HepG2 (cell line): ENCODE results near the gene BCO1. TPM values are rescaled to one million over a fixed set of nuclear protein-coding genes. Genes with fewer than 3 reads are reported as not detected.

Experiments used
- DMAP1 ChIP-seq: IDR thresholded peaks from 2 replicates; pipeline ENCODE4 v1.6.1; 2016
- FOSL1 ChIP-seq: sonication (generic); formaldehyde crosslinking; IDR thresholded peaks from 2 replicates; pipeline ENCODE4 v1.9.0; 2021; ENCODE audit warnings: missing genetic modification reagents, borderline replicate concordance
- HNF4G ChIP-seq, 2 experiments: sonication (generic) in 1 of 2; formaldehyde crosslinking in 1 of 2; IDR thresholded peaks; 2 replicates each; pipeline versions ENCODE4 v1.4.0 to v1.6.1; 2011 to 2020; ENCODE audit warnings: borderline replicate concordance in 2 of 2, low read depth in 2 of 2, mild to moderate bottlenecking in 2 of 2, low read length in 1 of 2, missing genetic modification reagents in 1 of 2, moderate library complexity in 1 of 2
- LCORL ChIP-seq, 2 experiments: fragments of 450-650 bp in 1 of 2; sonication (generic) in 1 of 2; formaldehyde crosslinking in 1 of 2; IDR thresholded peaks; 2 replicates each; pipeline versions ENCODE4 v1.5.0 to v1.6.1; 2017 to 2020; ENCODE audit warnings: antibody characterized with exemption in 1 of 2, missing genetic modification reagents in 1 of 2
- POLR2AphosphoS2 ChIP-seq: IDR thresholded peaks from 2 replicates; pipeline ENCODE4 v1.6.1; 2011; ENCODE audit warnings: low read depth, low read length, improper control_type of control experiment
- REL ChIP-seq: sonication (generic); formaldehyde crosslinking; conservative IDR thresholded peaks from 2 replicates; pipeline ENCODE4 v1.8.0; 2022; ENCODE audit warnings: mild to moderate bottlenecking, missing genetic modification reagents, moderate library complexity
- THAP11 ChIP-seq: IDR thresholded peaks from 2 replicates; pipeline ENCODE4 v1.6.1; 2016; ENCODE audit warnings: missing biosample characterization, missing genetic modification reagents
- ZFP1 ChIP-seq: IDR thresholded peaks from 2 replicates; pipeline ENCODE4 v1.6.1; 2016
- ZNF746 ChIP-seq: sonication (generic); formaldehyde crosslinking; IDR thresholded peaks from 2 replicates; pipeline ENCODE4 v1.8.0; 2022; ENCODE audit warnings: mild to moderate bottlenecking, missing genetic modification reagents
- polyA plus RNA-seq, 8 experiments: library from polyadenylated mRNA; depleted of rRNA in 3 of 8; stranded (reverse) in 7 of 8; unstranded in 1 of 8; fragments of >200 nt; fragmentation: Illumina TruSeq in 4 of 8; extraction: Trizol in 4 of 8; gene quantifications; 2 replicates each; pipeline versions ENCODE4 v1.2.1 to v1.2.3, GENCODE V29; 2011 to 2016; ENCODE audit warnings: low read depth in 4 of 8, missing spikeins in 1 of 8, mixed read lengths in 1 of 8; ENCODE audit not compliant: insufficient read depth in 1 of 8
- total RNA-seq, 5 experiments: library from RNA; depleted of rRNA; stranded (reverse); fragments of >200 nt; fragmentation: Illumina TruSeq; extraction: Trizol; gene quantifications; 2 replicates each; pipeline ENCODE4 v1.2.3, GENCODE V29; 2016; ENCODE audit warnings: low read depth in 1 of 5
- TF ChIP-seq, protein P1 (sequence below), 2 experiments: sonication (generic) in 1 of 2; formaldehyde crosslinking in 1 of 2; IDR thresholded peaks; 2 replicates each; pipeline versions ENCODE4 v1.4.0 to v1.6.1; 2016 to 2020; ENCODE audit warnings: borderline replicate concordance in 1 of 2, low read depth in 1 of 2, mild to moderate bottlenecking in 1 of 2, missing genetic modification reagents in 1 of 2
- TF ChIP-seq, protein P2 (sequence below): sonication (generic); formaldehyde crosslinking; IDR thresholded peaks from 2 replicates; pipeline ENCODE4 v1.8.0; 2022; ENCODE audit warnings: missing genetic modification reagents, mild to moderate bottlenecking, inconsistent platforms, borderline replicate concordance

BCO1 gene
- total and polyA plus RNA-seq, 2 of the 13 experiments (the other 11 are each of a cell fraction or from before 2014, with no cell fraction given): 0.11 TPM; not detected in 1

DNA sequence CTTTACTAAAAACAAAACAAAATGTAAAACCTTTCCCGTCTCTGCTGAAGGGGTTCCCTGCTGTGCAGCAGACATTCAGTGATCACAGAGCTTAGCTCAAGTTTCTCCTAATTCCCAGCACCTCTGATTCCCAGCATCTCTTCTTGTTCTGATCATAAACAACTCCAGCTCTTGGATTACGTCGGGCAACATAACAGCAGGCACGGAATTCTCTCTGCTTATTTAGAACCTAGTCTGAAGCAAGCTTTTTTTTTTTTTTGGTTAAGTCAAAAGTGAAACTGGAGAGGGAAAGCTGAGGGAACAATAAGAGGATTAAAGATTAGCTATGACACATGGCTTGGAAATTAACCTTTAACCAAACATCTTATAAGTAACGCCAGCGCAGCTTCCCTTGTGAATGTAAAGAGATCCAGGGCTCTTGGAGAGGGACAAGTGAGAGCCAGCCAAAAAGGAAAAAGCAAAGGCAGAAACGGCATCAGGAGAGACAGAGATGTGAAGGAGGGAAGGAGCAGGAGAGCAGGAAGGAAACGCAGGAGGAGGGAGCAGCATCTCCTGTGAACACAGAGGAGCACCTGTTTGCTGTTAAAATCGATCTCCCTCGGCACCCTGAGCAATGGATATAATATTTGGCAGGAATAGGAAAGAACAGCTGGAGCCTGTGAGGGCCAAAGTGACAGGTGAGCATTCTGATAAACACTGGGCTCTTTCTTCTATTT, at the start of gene BCO1 (continued):
- TF ChIP-seq, protein P1, sequence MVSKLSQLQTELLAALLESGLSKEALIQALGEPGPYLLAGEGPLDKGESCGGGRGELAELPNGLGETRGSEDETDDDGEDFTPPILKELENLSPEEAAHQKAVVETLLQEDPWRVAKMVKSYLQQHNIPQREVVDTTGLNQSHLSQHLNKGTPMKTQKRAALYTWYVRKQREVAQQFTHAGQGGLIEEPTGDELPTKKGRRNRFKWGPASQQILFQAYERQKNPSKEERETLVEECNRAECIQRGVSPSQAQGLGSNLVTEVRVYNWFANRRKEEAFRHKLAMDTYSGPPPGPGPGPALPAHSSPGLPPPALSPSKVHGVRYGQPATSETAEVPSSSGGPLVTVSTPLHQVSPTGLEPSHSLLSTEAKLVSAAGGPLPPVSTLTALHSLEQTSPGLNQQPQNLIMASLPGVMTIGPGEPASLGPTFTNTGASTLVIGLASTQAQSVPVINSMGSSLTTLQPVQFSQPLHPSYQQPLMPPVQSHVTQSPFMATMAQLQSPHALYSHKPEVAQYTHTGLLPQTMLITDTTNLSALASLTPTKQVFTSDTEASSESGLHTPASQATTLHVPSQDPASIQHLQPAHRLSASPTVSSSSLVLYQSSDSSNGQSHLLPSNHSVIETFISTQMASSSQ (IDR thresholded peaks at IDR 0.05; ENCODE audit: low read depth): peak; percentile 59
- TF ChIP-seq, protein P1 (CRISPR knock-in tag; IDR thresholded peaks at IDR 0.05; ENCODE audit: borderline replicate concordance): peak; percentile 58; the same call in 1 of the 2 replicates
- TF ChIP-seq DMAP1 (no peak), POLR2AphosphoS2 (no peak), ZFP1 (no peak), THAP11 (CRISPR knock-in tag) (no peak), FOSL1 (CRISPR knock-in tag) (no peak), LCORL (IDR thresholded peaks at IDR 0.05) (no peak), LCORL (CRISPR knock-in tag; IDR thresholded peaks at IDR 0.05) (no peak), REL (CRISPR knock-in tag) (no peak), ZNF746 (CRISPR knock-in tag) (no peak), HNF4G (IDR thresholded peaks at IDR 0.05; ENCODE audit: borderline replicate concordance, low read depth, low read length) (0 out of 2 replicates have a peak, but pooled peaks have one; percentile 8), HNF4G (CRISPR knock-in tag; IDR thresholded peaks at IDR 0.05; ENCODE audit: borderline replicate concordance, low read depth) (no peak)
- TF ChIP-seq, protein P2, sequence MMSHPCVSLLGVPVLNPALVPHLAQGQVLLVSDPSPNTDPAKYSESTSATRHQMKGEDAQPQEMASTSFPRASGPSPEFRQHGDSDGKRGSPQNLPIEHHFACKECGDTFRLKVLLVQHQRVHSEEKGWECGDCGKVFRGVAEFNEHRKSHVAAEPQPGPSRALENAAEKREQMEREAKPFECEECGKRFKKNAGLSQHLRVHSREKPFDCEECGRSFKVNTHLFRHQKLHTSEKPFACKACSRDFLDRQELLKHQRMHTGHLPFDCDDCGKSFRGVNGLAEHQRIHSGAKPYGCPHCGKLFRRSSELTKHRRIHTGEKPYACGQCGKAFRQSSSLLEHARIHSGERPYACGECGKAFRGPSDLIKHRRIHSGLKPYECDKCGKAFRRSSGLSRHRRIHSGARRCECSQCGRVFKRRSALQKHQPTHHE: no peak
